ENCODE measurements around the gene CD300LB.
"Not testable (repeated sequence)": the region's sequence is repeated elsewhere in the genome, so short reads cannot be mapped to it uniquely, and the experiment has no call there.

CD300LB gene

DNA sequence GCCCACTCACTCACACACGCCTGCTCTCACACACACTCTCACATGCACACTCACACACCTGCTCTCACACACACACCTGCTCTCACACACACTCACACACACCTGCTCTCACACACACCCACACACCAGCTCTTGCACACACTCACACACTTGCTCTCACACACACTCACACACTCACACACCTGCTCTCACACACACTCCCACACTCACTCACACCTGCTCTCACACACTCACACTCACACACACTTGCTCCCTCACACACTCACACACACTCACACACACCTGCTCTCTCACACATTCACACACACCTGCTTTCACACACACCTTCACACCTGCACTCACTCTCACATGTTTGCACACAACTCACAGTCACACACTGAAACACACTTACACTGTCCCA is 32.1 kb upstream of the CD300LB start:
- CTCF ChIA-PET: no interaction called here
- no peak overlapping the region for H3K4me3 ChIP-seq (ENCODE audit: low read depth, low read length)
- TF ChIP-seq, protein P1, sequence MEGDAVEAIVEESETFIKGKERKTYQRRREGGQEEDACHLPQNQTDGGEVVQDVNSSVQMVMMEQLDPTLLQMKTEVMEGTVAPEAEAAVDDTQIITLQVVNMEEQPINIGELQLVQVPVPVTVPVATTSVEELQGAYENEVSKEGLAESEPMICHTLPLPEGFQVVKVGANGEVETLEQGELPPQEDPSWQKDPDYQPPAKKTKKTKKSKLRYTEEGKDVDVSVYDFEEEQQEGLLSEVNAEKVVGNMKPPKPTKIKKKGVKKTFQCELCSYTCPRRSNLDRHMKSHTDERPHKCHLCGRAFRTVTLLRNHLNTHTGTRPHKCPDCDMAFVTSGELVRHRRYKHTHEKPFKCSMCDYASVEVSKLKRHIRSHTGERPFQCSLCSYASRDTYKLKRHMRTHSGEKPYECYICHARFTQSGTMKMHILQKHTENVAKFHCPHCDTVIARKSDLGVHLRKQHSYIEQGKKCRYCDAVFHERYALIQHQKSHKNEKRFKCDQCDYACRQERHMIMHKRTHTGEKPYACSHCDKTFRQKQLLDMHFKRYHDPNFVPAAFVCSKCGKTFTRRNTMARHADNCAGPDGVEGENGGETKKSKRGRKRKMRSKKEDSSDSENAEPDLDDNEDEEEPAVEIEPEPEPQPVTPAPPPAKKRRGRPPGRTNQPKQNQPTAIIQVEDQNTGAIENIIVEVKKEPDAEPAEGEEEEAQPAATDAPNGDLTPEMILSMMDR (IDR thresholded peaks at IDR 0.05; ENCODE audit: insufficient read depth, low read length, missing control alignments): no peak
- no peak for DNase-seq (ENCODE audit: low read depth, low spot score)
- POLR2A ChIA-PET: no interaction called here

GRCh38 chr17:74561586-74561985 is 30.3 kb upstream of the CD300LB start:
- CTCF ChIA-PET: no interaction called here
- H3K4me3 ChIP-seq (ENCODE audit: low read depth, low read length): no peak overlapping the region
- POLR2A ChIA-PET: no interaction called here
- DNase-seq (ENCODE audit: low read depth, low spot score): no peak
- TF ChIP-seq, protein P1 (IDR thresholded peaks at IDR 0.05; ENCODE audit: insufficient read depth, low read length, missing control alignments): no peak

DNA sequence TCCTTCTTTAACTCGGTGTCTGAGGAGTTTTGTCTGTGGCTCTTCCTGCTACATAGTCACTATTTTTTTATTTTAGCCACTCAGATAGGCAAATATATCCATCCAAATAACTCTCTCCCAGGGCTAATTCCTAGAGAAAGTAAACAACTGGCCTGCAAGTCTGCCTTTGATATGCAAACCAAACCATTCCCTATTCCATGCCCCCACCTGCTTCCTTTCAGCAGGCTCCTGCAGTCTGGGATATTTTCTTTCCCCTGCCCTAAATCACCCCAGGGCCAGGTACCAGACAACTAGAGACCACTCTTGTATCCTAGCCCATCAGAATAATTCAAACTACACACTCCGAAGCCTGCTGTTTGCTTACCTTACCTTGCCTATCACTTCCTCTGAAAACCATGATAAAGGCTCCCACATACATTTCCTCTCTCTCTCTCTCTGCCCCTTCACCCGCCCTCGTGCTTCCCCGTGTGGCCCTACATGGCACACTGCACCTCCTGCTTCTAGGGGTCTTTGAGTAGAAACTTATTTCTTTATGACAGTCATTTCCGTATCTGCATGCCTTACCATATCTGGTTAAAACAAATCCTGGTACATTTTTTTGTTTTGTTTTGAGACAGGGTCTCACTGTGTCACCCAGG is 27.7 kb upstream of the CD300LB start:
- no peak overlapping the region for H3K4me3 ChIP-seq (ENCODE audit: low read depth, low read length)
- CTCF ChIA-PET: no interaction called here
- DNase-seq (ENCODE audit: low read depth, low spot score): no peak
- TF ChIP-seq, protein P1 (IDR thresholded peaks at IDR 0.05; ENCODE audit: insufficient read depth, low read length, missing control alignments): no peak
- POLR2A ChIA-PET: no interaction called here

DNA sequence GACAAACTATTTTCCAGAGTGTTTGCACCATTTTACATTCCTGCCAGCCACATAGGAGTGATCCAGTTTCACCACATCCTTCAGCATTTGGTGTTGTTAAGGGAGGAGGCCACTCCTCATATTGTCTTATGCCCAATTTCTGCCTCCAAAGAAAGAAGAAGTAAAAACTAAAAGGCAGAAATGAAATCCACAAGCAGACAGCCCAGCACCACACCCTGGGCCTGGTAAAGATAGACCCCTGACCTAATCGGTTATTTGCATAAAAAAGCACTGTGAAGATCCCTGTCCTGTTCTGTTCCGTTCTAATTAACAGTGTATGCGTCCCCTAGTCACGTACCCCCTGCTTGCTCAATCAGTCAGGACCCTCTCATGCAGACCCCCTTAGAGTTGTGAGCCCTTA is 27.1 kb upstream of the CD300LB start:
- H3K4me3 ChIP-seq (ENCODE audit: low read depth, low read length); POLR2A ChIA-PET; CTCF ChIA-PET; DNase-seq (ENCODE audit: low read depth, low spot score): not testable (repeated sequence)

- TF ChIP-seq, protein P1 (IDR thresholded peaks at IDR 0.05; ENCODE audit: insufficient read depth, low read length, missing control alignments): no peak
- POLR2A ChIA-PET: no interaction called here
- CTCF ChIA-PET: no interaction called here
- no peak for DNase-seq (ENCODE audit: low read depth, low spot score)
- H3K4me3 ChIP-seq (ENCODE audit: low read depth, low read length): no peak overlapping the region
Measured at GRCh38 chr17:74555427-74555940, 24.2 kb upstream of the CD300LB start.

GRCh38 chr17:74554909-74555308 is 23.6 kb upstream of the CD300LB start:
- ChIA-PET CTCF (no interaction called here), POLR2A (no interaction called here)
- H3K4me3 ChIP-seq (ENCODE audit: low read depth, low read length): no peak overlapping the region
- no peak for DNase-seq (ENCODE audit: low read depth, low spot score)
- TF ChIP-seq, protein P1 (IDR thresholded peaks at IDR 0.05; ENCODE audit: insufficient read depth, low read length, missing control alignments): no peak

DNA sequence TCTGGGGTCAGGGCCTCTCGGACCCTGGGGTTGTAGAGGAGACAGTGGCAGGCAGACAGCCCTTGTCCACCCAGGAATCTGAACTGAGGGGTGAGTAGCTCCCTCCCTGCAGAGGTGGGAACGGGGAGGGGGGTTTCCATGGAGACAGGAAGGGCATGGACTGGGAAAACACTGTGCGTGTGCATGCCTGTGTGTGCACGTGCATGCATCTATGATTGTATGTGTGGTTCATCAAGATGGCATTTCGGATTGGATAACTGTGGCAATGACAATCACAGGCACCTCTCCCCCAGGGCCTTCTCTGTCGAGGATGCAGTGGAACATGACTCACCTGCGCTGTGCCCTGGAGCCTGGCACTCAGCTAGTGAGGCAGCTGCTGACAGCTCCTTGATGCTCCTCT is 20.8 kb upstream of the CD300LB start:
- POLR2A ChIA-PET: no interaction called here
- CTCF ChIA-PET: no interaction called here
- DNase-seq (ENCODE audit: low read depth, low spot score): no peak
- H3K4me3 ChIP-seq (ENCODE audit: low read depth, low read length): no peak overlapping the region
- TF ChIP-seq, protein P1 (IDR thresholded peaks at IDR 0.05; ENCODE audit: insufficient read depth, low read length, missing control alignments): no peak
